ENCODE data around the gene DHH. TPM values are rescaled to one million over a fixed set of nuclear protein-coding genes. Genes with fewer than 3 reads are reported as not detected.

DHH gene
- total RNA-seq, 1 experiment from 2014 or later: 0.15 TPM

DNA sequence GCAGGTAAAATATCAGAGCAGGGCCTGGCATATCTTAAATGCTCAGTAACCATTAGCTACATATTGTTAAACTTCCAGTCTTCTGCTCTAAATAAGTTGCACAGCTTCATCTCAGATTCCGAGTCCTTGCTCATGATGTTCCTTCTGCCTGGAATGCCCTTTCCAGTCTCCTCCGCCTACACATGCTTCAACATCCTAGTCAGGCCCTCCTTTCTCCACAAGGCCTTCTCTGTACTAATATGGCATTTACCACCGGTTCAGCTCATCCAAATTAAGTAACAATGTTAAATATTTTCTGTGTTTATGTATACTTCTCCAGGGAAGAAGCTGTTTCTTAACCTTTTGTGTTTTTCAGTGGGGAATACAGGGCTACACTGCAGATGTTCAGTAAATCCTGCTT is 8.5 kb downstream of the DHH start:
- DNase-seq (ENCODE audit: low spot score) (no peak), ATAC-seq (no peak)
- H3K4me3 Mint-ChIP-seq: no peak overlapping the region
- peaks cover 23% of the 10 kb centered on the region for H3K4me1 Mint-ChIP-seq
- H3K27ac Mint-ChIP-seq: no peak overlapping the region
- peaks cover 77% of the 10 kb centered on the region for H3K27me3 Mint-ChIP-seq (ENCODE audit: low read depth)
- TF ChIP-seq NR3C1 (CRISPR knock-in tag; conservative IDR thresholded peaks at IDR 0.05; ENCODE audit: low read depth) (no peak), NR2C2 (CRISPR knock-in tag; IDR thresholded peaks at IDR 0.05) (no peak), IRF2 (CRISPR knock-in tag; IDR thresholded peaks at IDR 0.05; ENCODE audit: borderline replicate concordance, low read depth) (no peak), ZNF671 (CRISPR knock-in tag; IDR thresholded peaks at IDR 0.05) (no peak), ZNF416 (CRISPR knock-in tag; IDR thresholded peaks at IDR 0.05) (no peak)
- TF ChIP-seq, protein P1, sequence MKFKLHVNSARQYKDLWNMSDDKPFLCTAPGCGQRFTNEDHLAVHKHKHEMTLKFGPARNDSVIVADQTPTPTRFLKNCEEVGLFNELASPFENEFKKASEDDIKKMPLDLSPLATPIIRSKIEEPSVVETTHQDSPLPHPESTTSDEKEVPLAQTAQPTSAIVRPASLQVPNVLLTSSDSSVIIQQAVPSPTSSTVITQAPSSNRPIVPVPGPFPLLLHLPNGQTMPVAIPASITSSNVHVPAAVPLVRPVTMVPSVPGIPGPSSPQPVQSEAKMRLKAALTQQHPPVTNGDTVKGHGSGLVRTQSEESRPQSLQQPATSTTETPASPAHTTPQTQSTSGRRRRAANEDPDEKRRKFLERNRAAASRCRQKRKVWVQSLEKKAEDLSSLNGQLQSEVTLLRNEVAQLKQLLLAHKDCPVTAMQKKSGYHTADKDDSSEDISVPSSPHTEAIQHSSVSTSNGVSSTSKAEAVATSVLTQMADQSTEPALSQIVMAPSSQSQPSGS (CRISPR knock-in tag; IDR thresholded peaks at IDR 0.05; ENCODE audit: borderline replicate concordance, low read depth): no peak
- TF ChIP-seq, protein P2, sequence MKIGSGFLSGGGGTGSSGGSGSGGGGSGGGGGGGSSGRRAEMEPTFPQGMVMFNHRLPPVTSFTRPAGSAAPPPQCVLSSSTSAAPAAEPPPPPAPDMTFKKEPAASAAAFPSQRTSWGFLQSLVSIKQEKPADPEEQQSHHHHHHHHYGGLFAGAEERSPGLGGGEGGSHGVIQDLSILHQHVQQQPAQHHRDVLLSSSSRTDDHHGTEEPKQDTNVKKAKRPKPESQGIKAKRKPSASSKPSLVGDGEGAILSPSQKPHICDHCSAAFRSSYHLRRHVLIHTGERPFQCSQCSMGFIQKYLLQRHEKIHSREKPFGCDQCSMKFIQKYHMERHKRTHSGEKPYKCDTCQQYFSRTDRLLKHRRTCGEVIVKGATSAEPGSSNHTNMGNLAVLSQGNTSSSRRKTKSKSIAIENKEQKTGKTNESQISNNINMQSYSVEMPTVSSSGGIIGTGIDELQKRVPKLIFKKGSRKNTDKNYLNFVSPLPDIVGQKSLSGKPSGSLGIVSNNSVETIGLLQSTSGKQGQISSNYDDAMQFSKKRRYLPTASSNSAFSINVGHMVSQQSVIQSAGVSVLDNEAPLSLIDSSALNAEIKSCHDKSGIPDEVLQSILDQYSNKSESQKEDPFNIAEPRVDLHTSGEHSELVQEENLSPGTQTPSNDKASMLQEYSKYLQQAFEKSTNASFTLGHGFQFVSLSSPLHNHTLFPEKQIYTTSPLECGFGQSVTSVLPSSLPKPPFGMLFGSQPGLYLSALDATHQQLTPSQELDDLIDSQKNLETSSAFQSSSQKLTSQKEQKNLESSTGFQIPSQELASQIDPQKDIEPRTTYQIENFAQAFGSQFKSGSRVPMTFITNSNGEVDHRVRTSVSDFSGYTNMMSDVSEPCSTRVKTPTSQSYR (CRISPR knock-in tag; IDR thresholded peaks at IDR 0.05): no peak
- TF ChIP-seq, protein P3, sequence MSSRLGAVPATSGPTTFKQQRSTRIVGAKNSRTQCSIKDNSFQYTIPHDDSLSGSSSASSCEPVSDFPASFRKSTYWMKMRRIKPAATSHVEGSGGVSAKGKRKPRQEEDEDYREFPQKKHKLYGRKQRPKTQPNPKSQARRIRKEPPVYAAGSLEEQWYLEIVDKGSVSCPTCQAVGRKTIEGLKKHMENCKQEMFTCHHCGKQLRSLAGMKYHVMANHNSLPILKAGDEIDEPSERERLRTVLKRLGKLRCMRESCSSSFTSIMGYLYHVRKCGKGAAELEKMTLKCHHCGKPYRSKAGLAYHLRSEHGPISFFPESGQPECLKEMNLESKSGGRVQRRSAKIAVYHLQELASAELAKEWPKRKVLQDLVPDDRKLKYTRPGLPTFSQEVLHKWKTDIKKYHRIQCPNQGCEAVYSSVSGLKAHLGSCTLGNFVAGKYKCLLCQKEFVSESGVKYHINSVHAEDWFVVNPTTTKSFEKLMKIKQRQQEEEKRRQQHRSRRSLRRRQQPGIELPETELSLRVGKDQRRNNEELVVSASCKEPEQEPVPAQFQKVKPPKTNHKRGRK (CRISPR knock-in tag; IDR thresholded peaks at IDR 0.05; ENCODE audit: borderline replicate concordance): no peak
- H3K36me3 Mint-ChIP-seq: no peaks in the 10 kb centered on the region
- POLR2A ChIA-PET: no interaction called here
- 0 out of 2 replicates have a peak, but pooled peaks cover 4% of the 10 kb centered on the region for H3K9me3 Mint-ChIP-seq
- CTCF ChIA-PET: interaction anchor here (0.6 to 6.5 kb wide), 8 partner anchors 8 to 987 kb away, joined by 3 to 216 read pairs (median 12); partner anchors contain the start of genes DHH, LMBR1L and RHEBL1

DNA sequence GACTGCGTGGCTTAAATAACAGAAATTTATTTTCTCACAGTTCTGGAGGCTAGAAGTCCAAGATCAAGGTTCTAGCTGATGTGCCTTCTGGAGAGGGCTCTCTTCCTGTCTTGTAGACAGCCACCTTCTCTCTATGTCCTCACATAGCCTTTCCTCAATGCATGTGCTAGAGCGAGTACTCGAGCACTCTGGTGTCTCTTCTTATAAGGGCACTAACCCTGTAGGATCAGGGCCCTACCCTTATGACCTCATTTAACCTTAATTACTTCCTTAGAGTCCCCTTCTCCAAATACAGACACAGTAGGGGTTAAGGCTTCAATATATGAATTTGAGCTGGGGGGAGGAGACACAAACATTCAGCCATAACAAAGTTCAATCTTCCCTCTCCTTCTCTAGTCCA is 10.2 kb downstream of the DHH start:
- Mint-ChIP-seq H3K27ac (no peak overlapping the region), H3K27me3 (ENCODE audit: low read depth) (peaks cover 69% of the 10 kb centered on the region), H3K4me3 (no peak overlapping the region), H3K4me1 (peaks cover 12% of the 10 kb centered on the region), H3K9me3 (0 out of 2 replicates have a peak, but pooled peaks cover 4% of the 10 kb centered on the region), H3K36me3 (no peaks in the 10 kb centered on the region)
- DNase-seq (ENCODE audit: low spot score) (no peak), ATAC-seq (no peak)
- CTCF ChIA-PET: interaction anchor here (0.8 to 6.5 kb wide), 8 partner anchors 10 to 257 kb away, joined by 3 to 216 read pairs (median 5); partner anchors contain the start of genes DHH, LMBR1L and RHEBL1
- POLR2A ChIA-PET: no interaction called here
- no peak for TF ChIP-seq ZNF671 (CRISPR knock-in tag; IDR thresholded peaks at IDR 0.05)
- no peak for TF ChIP-seq ZNF232 (CRISPR knock-in tag; IDR thresholded peaks at IDR 0.05)
- no peak for TF ChIP-seq GRHL2 (CRISPR knock-in tag; IDR thresholded peaks at IDR 0.05; ENCODE audit: insufficient replicate concordance, severe bottlenecking)
- no peak for TF ChIP-seq ZNF219 (CRISPR knock-in tag; IDR thresholded peaks at IDR 0.05; ENCODE audit: borderline replicate concordance)
- TF ChIP-seq, protein P4, sequence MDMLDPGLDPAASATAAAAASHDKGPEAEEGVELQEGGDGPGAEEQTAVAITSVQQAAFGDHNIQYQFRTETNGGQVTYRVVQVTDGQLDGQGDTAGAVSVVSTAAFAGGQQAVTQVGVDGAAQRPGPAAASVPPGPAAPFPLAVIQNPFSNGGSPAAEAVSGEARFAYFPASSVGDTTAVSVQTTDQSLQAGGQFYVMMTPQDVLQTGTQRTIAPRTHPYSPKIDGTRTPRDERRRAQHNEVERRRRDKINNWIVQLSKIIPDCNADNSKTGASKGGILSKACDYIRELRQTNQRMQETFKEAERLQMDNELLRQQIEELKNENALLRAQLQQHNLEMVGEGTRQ (CRISPR knock-in tag; IDR thresholded peaks at IDR 0.05): no peak
- TF ChIP-seq, protein P5, sequence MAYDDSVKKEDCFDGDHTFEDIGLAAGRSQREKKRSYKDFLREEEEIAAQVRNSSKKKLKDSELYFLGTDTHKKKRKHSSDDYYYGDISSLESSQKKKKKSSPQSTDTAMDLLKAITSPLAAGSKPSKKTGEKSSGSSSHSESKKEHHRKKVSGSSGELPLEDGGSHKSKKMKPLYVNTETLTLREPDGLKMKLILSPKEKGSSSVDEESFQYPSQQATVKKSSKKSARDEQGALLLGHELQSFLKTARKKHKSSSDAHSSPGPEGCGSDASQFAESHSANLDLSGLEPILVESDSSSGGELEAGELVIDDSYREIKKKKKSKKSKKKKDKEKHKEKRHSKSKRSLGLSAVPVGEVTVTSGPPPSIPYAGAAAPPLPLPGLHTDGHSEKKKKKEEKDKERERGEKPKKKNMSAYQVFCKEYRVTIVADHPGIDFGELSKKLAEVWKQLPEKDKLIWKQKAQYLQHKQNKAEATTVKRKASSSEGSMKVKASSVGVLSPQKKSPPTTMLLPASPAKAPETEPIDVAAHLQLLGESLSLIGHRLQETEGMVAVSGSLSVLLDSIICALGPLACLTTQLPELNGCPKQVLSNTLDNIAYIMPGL (CRISPR knock-in tag; IDR thresholded peaks at IDR 0.05): no peak
- no peak for TF ChIP-seq OVOL2 (CRISPR knock-in tag; IDR thresholded peaks at IDR 0.05; ENCODE audit: borderline replicate concordance)
